ENCODE measurements around the gene OR2A5. TPM values are rescaled to one million over a fixed set of nuclear protein-coding genes. Genes with fewer than 3 reads are reported as not detected.

OR2A5 gene
- total and polyA plus RNA-seq, 2 of the 8 experiments (the other 6 are each of a cell fraction or from before 2014, with no cell fraction given) = not detected

- Histone ChIP-seq H3K9me3 (ENCODE audit: insufficient read depth in 2 of 2, low read depth in 1 of 2, low read length in 1 of 2) (no peaks in the 10 kb centered on the region), H3K23me2 (ENCODE audit: low read depth, low read length) (no peaks in the 10 kb centered on the region), H3K56ac (replicated peaks; ENCODE audit: insufficient read length, low read depth, low read length) (no peak overlapping the region), H2BK120ac (replicated peaks; ENCODE audit: low read depth, low read length) (no peak overlapping the region), H3K14ac (ENCODE audit: insufficient read length) (no peak overlapping the region), H3K79me2 (ENCODE audit: control insufficient read depth in 1 of 2, insufficient read depth in 2 of 2, low read length in 2 of 2) (no peaks in the 10 kb centered on the region), H3K9ac (replicated peaks in 1 of 4; ENCODE audit: extremely low read depth in 1 of 4, low read depth in 3 of 4, low read length in 3 of 4) (no peak overlapping the region), H3K27me3 (replicated peaks in 1 of 4; ENCODE audit: control insufficient read depth in 3 of 4, extremely low read depth in 1 of 4, insufficient read depth in 3 of 4, low read length in 3 of 4) (no peaks in the 10 kb centered on the region), H3K79me1 (ENCODE audit: low read depth, low read length) (no peaks in the 10 kb centered on the region), H2BK5ac (ENCODE audit: low read depth, low read length) (no peak overlapping the region), H3K27ac (ENCODE audit: low read depth, low read length) (no peak overlapping the region), H3K23ac (ENCODE audit: insufficient read length) (no peak overlapping the region), H4K91ac (replicated peaks; ENCODE audit: insufficient read length, low read length) (no peak overlapping the region), H3K4me3 (ENCODE audit: extremely low read depth in 1 of 4, insufficient read depth in 2 of 4, low read depth in 3 of 4, low read length in 4 of 4) (no peak overlapping the region), H2AFZ (ENCODE audit: low read length) (no peak overlapping the region), H2BK15ac (ENCODE audit: low read length) (no peak overlapping the region), H4K5ac (ENCODE audit: insufficient read length, low read depth, low read length) (no peak overlapping the region), H3K36me3 (ENCODE audit: control insufficient read depth in 2 of 4, insufficient read depth in 4 of 4, low read length in 3 of 4) (no peaks in the 10 kb centered on the region), H3K4me1 (replicated peaks in 1 of 4; ENCODE audit: control insufficient read depth in 3 of 4, insufficient read depth in 4 of 4, low read length in 3 of 4) (no peaks in the 10 kb centered on the region), H2AK5ac (ENCODE audit: low read depth, low read length) (no peak overlapping the region), H2BK20ac (ENCODE audit: low read length) (no peak overlapping the region), H4K20me1 (replicated peaks in 1 of 2; ENCODE audit: control insufficient read depth in 1 of 2, insufficient read depth in 2 of 2, low read length in 2 of 2) (no peaks in the 10 kb centered on the region), H2BK12ac (ENCODE audit: low read depth, low read length) (no peak overlapping the region), H4K8ac (ENCODE audit: extremely low read depth, insufficient read depth, low read length) (no peak overlapping the region), H3K18ac (ENCODE audit: extremely low read depth, low read length) (no peak overlapping the region), H3K4ac (replicated peaks; ENCODE audit: insufficient read length, low read depth, low read length) (no peak overlapping the region), H3K4me2 (ENCODE audit: insufficient read depth in 1 of 2, low read depth in 2 of 2, low read length in 2 of 2) (no peak overlapping the region)
- CTCF ChIA-PET (ENCODE audit: partially characterized antibody) = no interaction called here
- WGBS, 2 experiments (ENCODE audit: extremely low coverage in 1 of 2, insufficient coverage in 1 of 2, insufficient read length in 1 of 2, insufficient replicate concordance in 2 of 2, low coverage in 1 of 2, low lambda C conversion rate in 2 of 2, missing lambda C conversion rate in 1 of 2) = 92% methylated on average over 3 of the region's 3 CpGs; no CpG with 5 or more reads in 1 of the 2 experiments
- FAIRE-seq (no peak), DNase-seq (ENCODE audit: low read depth in 1 of 2, low spot score in 2 of 2) (no peak)
- TF ChIP-seq MAX (IDR thresholded peaks at IDR 0.05) (no peak), TBP (IDR thresholded peaks at IDR 0.05; ENCODE audit: low read depth, low read length) (no peak), CTBP2 (IDR thresholded peaks at IDR 0.05; ENCODE audit: borderline replicate concordance, insufficient read depth, insufficient read length, low read length) (no peak), E2F6 (IDR thresholded peaks at IDR 0.05) (no peak), USF2 (IDR thresholded peaks at IDR 0.05; ENCODE audit: low read length) (no peak), MAFK (IDR thresholded peaks at IDR 0.05; ENCODE audit: low read depth, low read length) (no peak), CREB1 (IDR thresholded peaks at IDR 0.05) (no peak), HDAC6 (IDR thresholded peaks at IDR 0.05; ENCODE audit: low read depth, low read length) (no peak), KDM5A (IDR thresholded peaks at IDR 0.05; ENCODE audit: low read length) (no peak), BCL11A (IDR thresholded peaks at IDR 0.05; ENCODE audit: low read depth in 2 of 2, low read length in 2 of 2) (no peak), BACH1 (IDR thresholded peaks at IDR 0.05; ENCODE audit: low read length) (no peak)
- POLR2A ChIA-PET (ENCODE audit: partially characterized antibody) = no interaction called here
Observed at GRCh38 chr7:144100607-144101006, 51.9 kb downstream of the OR2A5 start.

Measured in H1 (cell line).